NCI-H748 (cell line): Measurements from ENCODE around the gene SHISA9.

ENCODE experiments used
- DNase-seq: peaks from one replicate; lab custom pipeline; 2025; ENCODE audit not compliant: unreplicated experiment; lab: John Stamatoyannopoulos, UW

Gene SHISA9

GRCh38 chr16:13109171-13109570 lies 207.8 kb downstream of the SHISA9 start:
- no peak for DNase-seq

GRCh38 chr16:13110124-13110796 lies 208.9 kb downstream of the SHISA9 start:
- DNase-seq, result no peak

- DNase-seq, result no peak
Measured at GRCh38 chr16:13111747-13112146, 210.3 kb downstream of the SHISA9 start.

GRCh38 chr16:13113741-13114140 lies 212.3 kb downstream of the SHISA9 start:
- no peak for DNase-seq

GRCh38 chr16:13118091-13118490 lies 216.7 kb downstream of the SHISA9 start:
- DNase-seq, result no peak

GRCh38 chr16:13120091-13120490 lies 218.7 kb downstream of the SHISA9 start:
- DNase-seq, result no peak

- no peak for DNase-seq
Measured at GRCh38 chr16:13120557-13120956, 219.2 kb downstream of the SHISA9 start.

GRCh38 chr16:13123991-13124390 lies 222.6 kb downstream of the SHISA9 start:
- no peak for DNase-seq

- no peak for DNase-seq
Measured at GRCh38 chr16:13127144-13127543, 225.7 kb downstream of the SHISA9 start.

- no peak for DNase-seq
Measured at GRCh38 chr16:13130586-13130985, 229.2 kb downstream of the SHISA9 start.

GRCh38 chr16:13134836-13135235 lies 233.4 kb downstream of the SHISA9 start:
- DNase-seq, result no peak

GRCh38 chr16:13136901-13137300 lies 235.5 kb downstream of the SHISA9 start:
- DNase-seq, result no peak

GRCh38 chr16:13138528-13138927 lies 237.1 kb downstream of the SHISA9 start:
- no peak for DNase-seq

- no peak for DNase-seq
Measured at GRCh38 chr16:13139661-13140241, 238.4 kb downstream of the SHISA9 start.

- no peak for DNase-seq
Measured at GRCh38 chr16:13143551-13143950, 242.2 kb downstream of the SHISA9 start.

- no peak for DNase-seq
Measured at GRCh38 chr16:13146829-13147228, 245.4 kb downstream of the SHISA9 start.

- DNase-seq, result no peak
Measured at GRCh38 chr16:13148294-13148693, 246.9 kb downstream of the SHISA9 start.

GRCh38 chr16:13148836-13149235 lies 247.4 kb downstream of the SHISA9 start:
- no peak for DNase-seq

- DNase-seq, result no peak
Measured at GRCh38 chr16:13150181-13150885, 248.9 kb downstream of the SHISA9 start.

GRCh38 chr16:13153696-13154095 lies 252.3 kb downstream of the SHISA9 start:
- no peak for DNase-seq

GRCh38 chr16:13154799-13155198 lies 253.4 kb downstream of the SHISA9 start:
- no peak for DNase-seq

GRCh38 chr16:13155377-13155776 lies 254.0 kb downstream of the SHISA9 start:
- DNase-seq, result no peak
